Spinal cord (tissue), 10 donors: ENCODE data around the gene RNF8. TPM values are rescaled to one million over a fixed set of nuclear protein-coding genes. Genes with fewer than 3 reads are reported as not detected.

Experiments used
- DNase-seq, 6 donors: peaks; one replicate each; pipeline versions ENCODE4 v3.0.0 to v3.0.0-alpha.2; 2013 to 2015; ENCODE audit warnings: low spot score in 6 of 6, low read depth in 4 of 6
- H3K27ac ChIP-seq: one replicate; pipeline ENCODE4 v1.5.1; 2013; ENCODE audit warnings: low read depth, low read length, control low read depth
- H3K27me3 ChIP-seq: one replicate; pipeline ENCODE4 v1.6.1; 2013; ENCODE audit warnings: low read length; ENCODE audit not compliant: control insufficient read depth, insufficient read depth
- H3K36me3 ChIP-seq: one replicate; pipeline ENCODE4 v1.6.1; 2013; ENCODE audit warnings: low read length; ENCODE audit not compliant: control insufficient read depth, insufficient read depth
- H3K4me1 ChIP-seq: one replicate; pipeline ENCODE4 v1.6.1; 2013; ENCODE audit warnings: low read length; ENCODE audit not compliant: control insufficient read depth, insufficient read depth
- H3K4me3 ChIP-seq: one replicate; pipeline ENCODE4 v1.5.1; 2013; ENCODE audit warnings: low read depth, low read length, control low read depth
- H3K9me3 ChIP-seq: one replicate; pipeline ENCODE4 v1.6.1; 2013; ENCODE audit warnings: low read length; ENCODE audit not compliant: control insufficient read depth, insufficient read depth
- WGBS: methylation state at CpG from one replicate; pipeline ENCODE4 v1.1.5; 2013; ENCODE audit warnings: missing lambda C conversion rate; ENCODE audit not compliant: insufficient coverage; 5-methylcytosine and 5-hydroxymethylcytosine counted together
- polyA plus RNA-seq, 2 donors: library from polyadenylated mRNA; unstranded; fragments of 120-200 nt; gene quantifications; one replicate each; pipeline ENCODE4 v1.2.1, GENCODE V29; 2013; ENCODE audit not compliant: insufficient read length in 2 of 2
- total RNA-seq, 2 donors: library from RNA; depleted of rRNA in 1 of 2; stranded (reverse); fragments of 120-200 nt in 1 of 2; fragments of >200 nt in 1 of 2; gene quantifications; one replicate each; pipeline versions ENCODE4 v1.2.3 to v1.2.4, GENCODE V29; 2013 to 2014
- donor health status: healthy.

RNF8 gene
- total and polyA plus RNA-seq, 4 donors = 22.8 to 31.0 (median 27.2) TPM

GRCh38 chr6:37417393-37417792 is 63.6 kb downstream of the RNF8 start:
- Histone ChIP-seq H3K27ac (no peak overlapping the region), H3K27me3 (no peaks in the 10 kb centered on the region), H3K9me3 (no peaks in the 10 kb centered on the region), H3K36me3 (no peaks in the 10 kb centered on the region), H3K4me1 (no peaks in the 10 kb centered on the region), H3K4me3 (no peak overlapping the region)
- DNase-seq = no peak
- no CpG with 5 or more reads among the region's 2 CpGs for WGBS

DNA sequence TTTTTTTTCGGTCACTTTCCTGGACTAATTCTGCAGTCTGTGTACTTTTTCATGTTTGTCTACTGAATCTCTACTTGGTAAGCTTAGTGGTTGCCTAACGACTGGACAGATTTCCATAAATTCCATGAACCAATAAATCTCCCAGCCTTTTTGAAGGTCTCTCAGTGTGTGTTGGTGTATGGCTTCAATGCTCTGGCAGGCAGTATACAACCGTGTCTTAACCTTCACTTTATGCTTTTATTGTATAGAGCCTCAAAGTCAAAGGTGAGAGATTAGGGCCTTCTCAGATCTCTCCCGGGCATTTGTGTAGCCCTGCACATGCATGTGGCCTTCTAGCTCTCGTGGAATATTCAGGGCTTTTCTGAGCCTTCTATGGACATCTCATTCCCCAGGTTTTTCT is 64.9 kb downstream of the RNF8 start:
- DNase-seq = no peak
- Histone ChIP-seq H3K4me1 (no peaks in the 10 kb centered on the region), H3K9me3 (no peaks in the 10 kb centered on the region), H3K36me3 (no peaks in the 10 kb centered on the region), H3K4me3 (no peak overlapping the region), H3K27ac (no peak overlapping the region), H3K27me3 (no peaks in the 10 kb centered on the region)
- 40% methylated on average over 2 of the region's 5 CpGs for WGBS

GRCh38 chr6:37426058-37426944 is 72.5 kb downstream of the RNF8 start:
- H3K4me3 ChIP-seq = no peak overlapping the region
- H3K9me3 ChIP-seq = peaks cover 3% of the 10 kb centered on the region
- H3K36me3 ChIP-seq = no peaks in the 10 kb centered on the region
- no peak for DNase-seq
- no peaks in the 10 kb centered on the region for H3K4me1 ChIP-seq
- H3K27me3 ChIP-seq = no peaks in the 10 kb centered on the region
- no peak overlapping the region for H3K27ac ChIP-seq
- 87% methylated on average over 2 of the region's 4 CpGs for WGBS

DNA sequence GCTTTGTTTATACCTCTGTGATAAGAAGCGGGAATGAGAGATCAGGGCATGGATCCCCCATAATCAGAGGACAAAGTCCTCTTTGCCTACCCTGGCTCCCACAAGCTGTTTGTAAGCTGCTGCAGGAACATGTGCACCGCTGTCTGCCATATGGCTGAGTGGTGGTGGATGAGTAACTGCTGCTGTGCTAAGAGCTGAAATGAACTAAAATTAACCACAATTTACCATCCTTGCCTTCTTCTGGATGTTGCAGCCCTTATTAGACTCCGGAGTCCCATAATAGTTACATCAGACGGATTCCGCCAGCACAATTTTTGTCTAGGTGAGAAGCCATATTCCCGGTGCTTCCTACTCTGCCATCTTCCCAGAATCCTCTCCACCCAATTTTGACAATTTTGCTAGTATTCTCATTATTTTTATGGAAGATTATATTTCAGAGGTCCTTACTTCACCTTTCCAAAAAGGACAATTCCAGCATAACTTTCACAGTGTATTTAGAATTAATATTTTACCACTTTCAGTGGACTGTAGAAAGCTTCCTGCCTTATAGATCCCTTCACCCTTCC is 73.2 kb downstream of the RNF8 start:
- H3K9me3 ChIP-seq = peaks cover 3% of the 10 kb centered on the region
- no peaks in the 10 kb centered on the region for H3K4me1 ChIP-seq
- H3K27ac ChIP-seq = no peak overlapping the region
- no peaks in the 10 kb centered on the region for H3K27me3 ChIP-seq
- WGBS = 54% methylated on average over 2 of the region's 6 CpGs
- H3K36me3 ChIP-seq = no peaks in the 10 kb centered on the region
- DNase-seq = no peak
- H3K4me3 ChIP-seq = no peak overlapping the region

DNA sequence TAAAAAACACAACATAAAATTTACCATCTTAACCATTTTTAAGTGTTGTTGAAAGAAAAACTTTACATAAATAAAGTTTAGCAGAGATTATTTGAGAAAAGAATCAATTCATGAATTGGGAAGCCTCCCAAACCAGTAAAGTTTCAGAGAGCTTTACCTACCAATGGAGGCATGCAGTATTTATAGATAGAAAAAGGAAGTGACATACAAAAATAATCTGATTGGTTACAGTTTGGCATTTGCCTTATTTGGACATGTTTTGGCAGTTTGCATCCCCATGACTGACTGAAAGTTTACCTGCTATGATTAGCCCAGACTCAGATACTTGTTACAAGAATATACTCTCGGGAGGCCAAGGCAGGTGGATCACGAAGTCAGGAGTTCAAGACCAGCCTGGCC is 75.6 kb downstream of the RNF8 start:
- Histone ChIP-seq H3K4me3 (no peak overlapping the region), H3K27me3 (no peaks in the 10 kb centered on the region)
- DNase-seq = no peak

GRCh38 chr6:37432590-37432915 is 78.8 kb downstream of the RNF8 start:
- H3K27ac ChIP-seq = peak overlapping the region; percentile 84
- peak overlapping the region; percentile 83 for H3K4me3 ChIP-seq
- no peak for DNase-seq
- H3K36me3 ChIP-seq = peaks cover 12% of the 10 kb centered on the region
- H3K4me1 ChIP-seq = peaks cover 12% of the 10 kb centered on the region
- H3K27me3 ChIP-seq = no peaks in the 10 kb centered on the region
- H3K9me3 ChIP-seq = no peaks in the 10 kb centered on the region
- WGBS = 10% methylated on average over 5 of the region's 7 CpGs

More for the DNA sequence above, 75.6 kb downstream of the RNF8 start:
- Histone ChIP-seq H3K27ac (no peak overlapping the region), H3K4me1 (peaks cover 8% of the 10 kb centered on the region), H3K9me3 (peaks cover 3% of the 10 kb centered on the region), H3K36me3 (no peaks in the 10 kb centered on the region)
- WGBS = 83% methylated on average over 1 of the region's 2 CpGs

DNA sequence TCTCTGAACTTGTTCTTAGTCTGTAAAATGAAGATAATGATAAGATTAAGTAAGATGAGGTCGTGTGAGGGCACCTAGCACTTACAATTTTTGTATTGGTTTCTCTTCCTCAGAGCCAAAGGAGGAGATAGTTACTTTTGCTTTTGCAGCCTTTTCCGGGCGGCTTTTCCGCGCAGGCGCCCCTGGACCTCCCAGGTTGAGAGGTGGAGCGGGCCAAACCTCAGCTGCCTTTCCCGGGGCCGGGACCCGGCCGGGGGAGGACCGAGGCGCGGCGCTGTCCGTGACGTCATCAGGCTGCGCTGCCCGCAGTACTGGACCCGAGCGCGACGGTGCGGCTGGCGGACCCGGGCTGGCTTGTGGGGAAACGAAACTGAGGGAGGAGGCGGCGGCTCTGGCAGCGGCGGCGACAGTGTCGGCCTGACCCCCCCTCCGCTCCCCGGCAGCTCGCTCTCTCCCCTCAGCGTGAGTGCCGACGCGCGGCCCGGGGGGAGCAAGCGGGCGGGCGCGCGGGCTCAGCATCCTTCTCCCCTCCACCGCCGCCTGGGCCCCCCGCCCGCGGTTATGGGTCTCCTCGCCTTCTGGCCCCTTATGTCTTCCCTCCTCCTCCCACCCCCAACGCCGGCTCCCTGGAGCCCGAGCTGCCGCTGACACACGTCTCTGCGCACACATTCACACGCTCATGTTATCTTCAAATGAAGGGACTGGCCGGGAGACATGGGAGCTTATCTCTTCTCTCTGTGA is 79.3 kb downstream of the RNF8 start, which contains the start of gene CMTR1:
Gene CMTR1 (plus strand): TSS at position 306 of the 741 bp plus-strand sequence. CDS start 2,409 bp downstream, outside the sequence.
- H3K9me3 ChIP-seq = no peaks in the 10 kb centered on the region
- peak within 1 kb of the TSS; percentile 83 for H3K4me3 ChIP-seq
- peak within 1 kb of the TSS; percentile 84 for H3K27ac ChIP-seq
- peak; percentile 77 to 96 (median 84) for DNase-seq
- H3K27me3 ChIP-seq = no peaks in the 10 kb centered on the region
- 0% methylated on average over 53 of the region's 61 CpGs for WGBS
- H3K36me3 ChIP-seq = peaks cover 14% of the 10 kb centered on the region
- H3K4me1 ChIP-seq = peaks cover 12% of the 10 kb centered on the region

GRCh38 chr6:37433657-37434271 is 80.0 kb downstream of the RNF8 start:
- H3K27me3 ChIP-seq = no peaks in the 10 kb centered on the region
- H3K36me3 ChIP-seq = peaks cover 16% of the 10 kb centered on the region
- H3K9me3 ChIP-seq = no peaks in the 10 kb centered on the region
- peaks cover 12% of the 10 kb centered on the region for H3K4me1 ChIP-seq
- peak overlapping the region; percentile 84 for H3K27ac ChIP-seq
- peak in 2 of 6 donors; percentile 5 to 48 for DNase-seq
- 8% methylated on average over 9 of the region's 13 CpGs for WGBS
- peak overlapping the region; percentile 83 for H3K4me3 ChIP-seq

DNA sequence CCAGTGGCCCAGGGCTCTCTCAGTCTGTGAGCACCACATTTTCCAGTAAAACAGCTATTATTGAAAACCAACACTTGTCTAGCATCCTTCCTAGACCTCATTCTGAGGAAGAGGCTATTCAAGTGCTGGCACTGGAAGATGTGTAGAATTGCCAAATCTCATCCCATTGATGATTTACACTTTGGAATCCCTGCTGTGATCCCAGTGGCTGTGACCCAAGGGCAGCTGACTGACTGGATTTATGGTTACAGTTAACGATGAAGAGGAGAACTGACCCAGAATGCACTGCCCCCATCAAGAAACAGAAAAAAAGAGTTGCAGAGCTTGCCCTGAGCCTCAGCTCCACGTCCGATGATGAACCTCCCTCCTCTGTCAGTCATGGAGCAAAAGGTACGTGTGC is 81.6 kb downstream of the RNF8 start:
- Histone ChIP-seq H3K9me3 (no peaks in the 10 kb centered on the region), H3K36me3 (peaks cover 21% of the 10 kb centered on the region), H3K4me1 (peaks cover 12% of the 10 kb centered on the region), H3K4me3 (no peak overlapping the region), H3K27ac (no peak overlapping the region), H3K27me3 (no peaks in the 10 kb centered on the region)
- DNase-seq = no peak
- no CpG with 5 or more reads among the region's 4 CpGs for WGBS
